Thyroid gland (tissue), 4 donors: ENCODE data around the gene MAPRE3.

Source experiments
- CTCF ChIP-seq, 6 experiments: fragments of 200-600 bp in 3 of 6; fragments of 450-650 bp in 3 of 6; sonication (generic) in 3 of 6; IDR thresholded peaks; one replicate each; pipeline ENCODE4 v1.5.1; 2016 to 2019; ENCODE audit warnings: antibody characterized with exemption in 6 of 6, mild to moderate bottlenecking in 2 of 6, inconsistent platforms in 1 of 6, moderate library complexity in 1 of 6
- POLR2A ChIP-seq, 2 donors: fragments of 450-650 bp; IDR thresholded peaks; one replicate each; pipeline ENCODE4 v1.6.1; 2017; ENCODE audit warnings: antibody characterized with exemption in 2 of 2, mild to moderate bottlenecking in 2 of 2, moderate library complexity in 1 of 2

- TF ChIP-seq CTCF (IDR thresholded peaks at IDR 0.05): no peak
- TF ChIP-seq POLR2A (IDR thresholded peaks at IDR 0.05): no peak
Measured at GRCh38 chr2:26986576-26986975, 16.1 kb downstream of the MAPRE3 start.
